Pancreas (tissue), 10 donors: ENCODE results near the gene MOV10L1. TPM values are rescaled to one million over a fixed set of nuclear protein-coding genes. Genes with fewer than 3 reads are reported as not detected.
A peak's percentile ranks its signal among the peaks of the same experiment; 100 is the strongest.

Experiments used
- ATAC-seq, 4 donors: fragments of 200-7000 bp; cut with Tn5 transposase; one replicate each; pipeline versions ENCODE4 v1.8.0 to v1.9.1; 2020; ENCODE audit warnings: mild to moderate bottlenecking in 4 of 4, moderate library complexity in 4 of 4
- DNase-seq, 6 donors: peaks; one replicate each; pipeline ENCODE4 v3.0.0-alpha.2; 2020
- FAIRE-seq: peaks from 2 replicates; lab custom pipeline; 2012; peaks lifted over from hg19 to GRCh38; lab: Jason Lieb, UNC
- H3K27ac ChIP-seq, 4 donors: fragments of 200-600 bp; sonication (generic); 1 replicate in 3 of 4; 2 replicates in 1 of 4; pipeline versions ENCODE4 v1.5.0 to v1.8.0; 2020
- H3K27me3 ChIP-seq, 4 donors: fragments of 200-600 bp; one replicate each; pipeline ENCODE4 v1.8.0; 2021
- H3K36me3 ChIP-seq, 3 donors: fragments of 200-600 bp; sonication (generic) in 1 of 3; one replicate each; pipeline versions ENCODE4 v1.5.0 to v1.8.0; 2020 to 2021
- H3K4me1 ChIP-seq, 3 donors: fragments of 200-600 bp; one replicate each; pipeline ENCODE4 v1.8.0; 2021
- H3K4me3 ChIP-seq, 4 donors: fragments of 200-600 bp; sonication (generic) in 2 of 4; one replicate each; pipeline versions ENCODE4 v1.5.0 to v1.8.0; 2020 to 2021
- H3K9me3 ChIP-seq, 4 donors: fragments of 200-600 bp; one replicate each; pipeline ENCODE4 v1.8.0; 2021
- WGBS, 2 donors: extraction: QIAGEN DNeasy Blood & Tissue Kit; methylation state at CpG; one replicate each; pipeline ENCODE4 v1.1.7; 2013; 5-methylcytosine and 5-hydroxymethylcytosine counted together
- intact Hi-C, 3 donors: fragments of 100-400 bp; cut with DNase I; formaldehyde crosslinking; loops; one replicate each; pipeline versions ENCODE4 v1.11.1 to v1.14.2; 2022
- polyA plus RNA-seq, 2 donors: library from polyadenylated mRNA; stranded (reverse); fragments of 200-250 nt; gene quantifications; one replicate each; pipeline ENCODE4 v1.2.3, GENCODE V29; 2013
- total RNA-seq, 6 donors: library from RNA; stranded (reverse); fragmentation: NEBNext Ultra II Directional in 4 of 6; extraction: Animal tissue kit (Norgen Biotek cat#: 25700) in 4 of 6; gene quantifications; one replicate each; pipeline versions ENCODE4 v1.2.1 to v1.2.4, GENCODE V29; 2021 to 2023
- TF ChIP-seq, protein P1 (sequence below), 4 donors: fragments of 200-600 bp; sonication (generic) in 3 of 4; IDR thresholded peaks; one replicate each; pipeline versions ENCODE4 v1.5.0 to v1.8.0; 2021; ENCODE audit warnings: antibody characterized with exemption in 4 of 4
- donor health status: healthy with polysubstance abuse.
- donor health status: DM: no; HTN: no; CAD: no; lungs with moderate emphysema.
- donor health status: DM: no; HTN: no; CAD: no.
- donor health status: control.
- donor health status: control.
- donor health status: Bipolar disorder and iron deficiency.
- donor health status: DM: yes; HTN: yes; CAD: no.
- donor health status: DM: no; HTN: no; CAD: no.
- donor health status: DM: no; HTN: no; CAD: no.
- donor health status: DM: yes; HTN: yes; CAD: no.

MOV10L1 gene
- total and polyA plus RNA-seq, 8 donors: 0.09 to 1.9 (median 0.26) TPM; not detected in 1

GRCh38 chr22:50197856-50198623 lies 108.2 kb downstream of the MOV10L1 start:
- H3K27me3 ChIP-seq: no peaks in the 10 kb centered on the region
- peak in 3 of 6 donors; percentile 25 to 85 (median 60) for DNase-seq
- H3K4me3 ChIP-seq: no peak overlapping the region
- ATAC-seq: no peak
- no peaks in the 10 kb centered on the region for H3K9me3 ChIP-seq
- intact Hi-C loops: no loop called here
- peaks cover 0 to 30% (median 0%) of the 10 kb centered on the region in 3 donors for H3K36me3 ChIP-seq
- TF ChIP-seq, protein P1, sequence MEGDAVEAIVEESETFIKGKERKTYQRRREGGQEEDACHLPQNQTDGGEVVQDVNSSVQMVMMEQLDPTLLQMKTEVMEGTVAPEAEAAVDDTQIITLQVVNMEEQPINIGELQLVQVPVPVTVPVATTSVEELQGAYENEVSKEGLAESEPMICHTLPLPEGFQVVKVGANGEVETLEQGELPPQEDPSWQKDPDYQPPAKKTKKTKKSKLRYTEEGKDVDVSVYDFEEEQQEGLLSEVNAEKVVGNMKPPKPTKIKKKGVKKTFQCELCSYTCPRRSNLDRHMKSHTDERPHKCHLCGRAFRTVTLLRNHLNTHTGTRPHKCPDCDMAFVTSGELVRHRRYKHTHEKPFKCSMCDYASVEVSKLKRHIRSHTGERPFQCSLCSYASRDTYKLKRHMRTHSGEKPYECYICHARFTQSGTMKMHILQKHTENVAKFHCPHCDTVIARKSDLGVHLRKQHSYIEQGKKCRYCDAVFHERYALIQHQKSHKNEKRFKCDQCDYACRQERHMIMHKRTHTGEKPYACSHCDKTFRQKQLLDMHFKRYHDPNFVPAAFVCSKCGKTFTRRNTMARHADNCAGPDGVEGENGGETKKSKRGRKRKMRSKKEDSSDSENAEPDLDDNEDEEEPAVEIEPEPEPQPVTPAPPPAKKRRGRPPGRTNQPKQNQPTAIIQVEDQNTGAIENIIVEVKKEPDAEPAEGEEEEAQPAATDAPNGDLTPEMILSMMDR (IDR thresholded peaks at IDR 0.05): no peak
- H3K4me1 ChIP-seq: peaks cover 0 to 13% (median 10%) of the 10 kb centered on the region in 3 donors
- H3K27ac ChIP-seq: no peak overlapping the region
- FAIRE-seq: no peak
- WGBS, 2 donors: 94 to 96% methylated on average over 51 to 61 of the region's 61 CpGs

- Histone ChIP-seq H3K27ac (no peak overlapping the region), H3K36me3 (peaks cover 0 to 30% (median 0%) of the 10 kb centered on the region in 3 donors), H3K9me3 (no peaks in the 10 kb centered on the region), H3K4me3 (no peak overlapping the region), H3K27me3 (no peaks in the 10 kb centered on the region), H3K4me1 (peaks cover 0 to 13% (median 6%) of the 10 kb centered on the region in 3 donors)
- TF ChIP-seq, protein P1 (IDR thresholded peaks at IDR 0.05): no peak
- no peak for FAIRE-seq
- peak in 1 of 6 donors; percentile 51 for DNase-seq
- intact Hi-C loops: no loop called here
- 90% methylated on average over 15 to 16 of the region's 16 CpGs for WGBS, 2 donors
- no peak for ATAC-seq
These were observed 108.8 kb downstream of the MOV10L1 start for GRCh38 chr22:50198624-50199017.

DNA sequence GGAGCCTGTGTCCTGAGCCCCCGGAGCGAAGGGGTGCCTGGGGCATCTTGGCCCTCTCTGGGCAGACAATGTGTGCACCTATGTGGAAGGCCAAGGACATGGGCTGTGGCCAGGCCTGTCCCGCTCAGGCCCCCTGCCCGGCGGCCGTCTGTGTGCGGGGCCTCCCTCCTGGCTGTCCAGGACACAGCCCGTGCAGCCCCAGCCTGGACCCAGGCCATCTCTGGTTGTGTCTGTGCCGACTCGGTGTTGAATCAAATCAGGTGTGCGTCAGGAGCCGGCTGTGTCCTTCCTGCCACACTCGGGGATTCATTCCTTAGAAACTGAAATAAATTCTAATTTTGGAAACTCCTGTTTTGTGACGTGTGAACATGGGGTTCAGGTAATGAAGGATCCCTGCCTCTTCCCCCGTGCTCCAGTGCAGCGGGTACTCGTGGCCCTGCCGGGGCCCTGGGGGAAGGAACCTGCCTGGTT lies 109.5 kb downstream of the MOV10L1 start:
- intact Hi-C loops: no loop called here
- Histone ChIP-seq H3K4me3 (no peak overlapping the region), H3K4me1 (peaks cover 0 to 13% (median 6%) of the 10 kb centered on the region in 3 donors), H3K27me3 (no peaks in the 10 kb centered on the region), H3K9me3 (no peaks in the 10 kb centered on the region), H3K27ac (no peak overlapping the region), H3K36me3 (peaks cover 0 to 26% (median 0%) of the 10 kb centered on the region in 3 donors)
- DNase-seq (peak in 3 of 6 donors; percentile 24 to 85 (median 62)), ATAC-seq (no peak), FAIRE-seq (no peak)
- WGBS, 2 donors: 72 to 74% methylated on average over 18 of the region's 18 CpGs
- TF ChIP-seq, protein P1 (IDR thresholded peaks at IDR 0.05): no peak

DNA sequence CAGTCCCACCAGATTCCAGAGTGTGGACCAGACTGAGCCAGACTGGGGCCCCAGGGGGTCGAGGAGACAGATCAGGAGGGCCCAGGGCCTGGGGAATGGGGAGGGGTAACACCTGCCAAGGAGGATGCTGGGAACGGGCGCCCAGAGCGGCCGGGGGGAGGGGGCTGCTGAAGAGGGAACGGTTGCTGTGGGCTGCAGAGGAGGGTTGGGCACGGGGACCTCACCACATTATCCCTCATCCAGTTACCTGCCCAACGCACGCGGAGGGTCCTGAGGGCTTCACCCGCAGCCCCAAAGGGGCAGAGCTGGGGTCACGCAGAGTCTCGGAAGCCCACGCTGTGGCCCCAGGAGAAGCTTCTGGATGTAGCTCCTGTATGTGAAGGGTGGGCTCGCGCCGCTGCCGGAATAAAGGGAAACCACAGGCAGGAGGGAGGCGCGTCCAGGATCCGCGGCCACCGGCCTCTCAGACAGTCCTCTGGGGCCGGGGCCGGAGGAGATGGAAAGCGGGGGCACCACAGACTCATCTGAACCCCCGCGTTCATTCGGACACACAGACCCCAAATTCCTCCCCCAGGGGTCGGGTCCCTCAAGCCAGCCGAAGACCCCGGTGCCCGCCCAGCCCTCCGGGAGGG lies 110.1 kb downstream of the MOV10L1 start:
- no peak for FAIRE-seq
- WGBS, 2 donors: 28 to 34% methylated on average over 18 to 34 of the region's 34 CpGs
- Histone ChIP-seq H3K36me3 (peaks cover 0 to 23% (median 0%) of the 10 kb centered on the region in 3 donors), H3K27me3 (no peaks in the 10 kb centered on the region), H3K4me1 (peaks cover 0 to 13% (median 6%) of the 10 kb centered on the region in 3 donors), H3K27ac (peak overlapping the region in 3 of 4 donors; percentile 17 to 64 (median 60)), H3K4me3 (peak overlapping the region; percentile 61 to 86 (median 82)), H3K9me3 (no peaks in the 10 kb centered on the region)
- peak in 3 of 6 donors; percentile 31 to 86 (median 56) for DNase-seq
- ATAC-seq: peak; percentile 1 to 7 (median 6)
- TF ChIP-seq, protein P1 (IDR thresholded peaks at IDR 0.05): no peak
- intact Hi-C loops: no loop called here
